ENCODE results near the gene PLCH1.

Gene PLCH1

GRCh38 chr3:155587581-155587980, 157.3 kb downstream of the PLCH1 start:
- H3K4me2 ChIP-seq (ENCODE audit: insufficient read depth, low read length), result no peak overlapping the region
- H2AFZ ChIP-seq (ENCODE audit: low read depth, low read length), result 0 out of 2 replicates have a peak overlapping the region, but pooled peaks have one; percentile 7
- no peaks in the 10 kb centered on the region for H3K36me3 ChIP-seq (ENCODE audit: insufficient read depth, low read length)
- H4K20me1 ChIP-seq (ENCODE audit: insufficient read depth, low read length), result no peaks in the 10 kb centered on the region
- H3K27me3 ChIP-seq (ENCODE audit: insufficient read depth, low read length, poor library complexity), result no peaks in the 10 kb centered on the region
- no peak overlapping the region for H3K4me3 ChIP-seq (ENCODE audit: low read depth in 1 of 2, low read length in 2 of 2)
- DNase-seq (no peak), ATAC-seq (ENCODE audit: insufficient read depth, low read depth) (no peak)
- no peaks in the 10 kb centered on the region for H3K79me2 ChIP-seq (ENCODE audit: insufficient read depth, low read length)
- H3K4me1 ChIP-seq (ENCODE audit: insufficient read depth, low read length), result peaks cover 2% of the 10 kb centered on the region; the same call in 1 of the 2 replicates
- no peak overlapping the region for H3K9ac ChIP-seq (ENCODE audit: low read depth, low read length)
- H3K27ac ChIP-seq (ENCODE audit: low read length), result no peak overlapping the region
- TF ChIP-seq EZH2 (IDR thresholded peaks at IDR 0.05; ENCODE audit: borderline replicate concordance, low read depth, low read length, severe bottlenecking), result no peak
- no peak for TF ChIP-seq CTCF (IDR thresholded peaks at IDR 0.05; ENCODE audit: borderline replicate concordance, extremely low read depth, low read length, poor library complexity, severe bottlenecking)
- H3K9me3 ChIP-seq (ENCODE audit: insufficient read depth, low read length, severe bottlenecking), result no peaks in the 10 kb centered on the region

- no peaks in the 10 kb centered on the region for H3K9me3 ChIP-seq (ENCODE audit: insufficient read depth, low read length, severe bottlenecking)
- TF ChIP-seq EZH2 (IDR thresholded peaks at IDR 0.05; ENCODE audit: borderline replicate concordance, low read depth, low read length, severe bottlenecking) (no peak), CTCF (IDR thresholded peaks at IDR 0.05; ENCODE audit: borderline replicate concordance, extremely low read depth, low read length, poor library complexity, severe bottlenecking) (no peak)
Measured at GRCh38 chr3:155585384-155585783, 159.5 kb downstream of the PLCH1 start.

DNA sequence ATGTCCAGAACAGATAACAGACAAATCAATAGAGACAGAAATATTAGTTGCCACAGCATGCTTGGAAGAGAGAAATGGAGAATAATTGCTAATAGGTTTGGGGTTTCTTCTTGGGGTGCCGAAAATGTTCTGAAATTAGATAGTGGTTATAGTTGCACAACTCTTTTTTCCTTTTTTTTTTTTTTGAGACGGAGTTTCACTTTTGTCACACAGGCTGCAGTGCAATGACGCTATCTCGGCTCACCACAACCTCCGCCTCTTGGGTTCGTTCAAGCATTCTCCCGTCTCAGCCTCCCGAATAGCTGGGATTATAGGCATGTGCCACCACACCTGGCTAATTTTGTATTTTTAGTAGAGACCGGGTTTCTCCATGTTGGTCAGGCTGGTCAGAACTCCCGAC, 163.3 kb downstream of the PLCH1 start:
- H2AFZ ChIP-seq (ENCODE audit: low read depth, low read length), result no peak overlapping the region
- no peaks in the 10 kb centered on the region for H3K9me3 ChIP-seq (ENCODE audit: insufficient read depth, low read length, severe bottlenecking)
- H3K4me1 ChIP-seq (ENCODE audit: insufficient read depth, low read length), result peaks cover 8% of the 10 kb centered on the region
- H3K4me3 ChIP-seq (ENCODE audit: low read depth in 1 of 2, low read length in 2 of 2), result peak overlapping the region in 1 of 2 experiments; percentile 33; a peak in 1 of 4 replicates
- H3K79me2 ChIP-seq (ENCODE audit: insufficient read depth, low read length), result no peaks in the 10 kb centered on the region
- ATAC-seq (ENCODE audit: insufficient read depth, low read depth), result peak; percentile 94
- H3K9ac ChIP-seq (ENCODE audit: low read depth, low read length), result no peak overlapping the region
- no peaks in the 10 kb centered on the region for H3K36me3 ChIP-seq (ENCODE audit: insufficient read depth, low read length)
- peak overlapping the region; percentile 45 for H3K4me2 ChIP-seq (ENCODE audit: insufficient read depth, low read length)
- no peak for TF ChIP-seq EZH2 (IDR thresholded peaks at IDR 0.05; ENCODE audit: borderline replicate concordance, low read depth, low read length, severe bottlenecking)
- no peak for TF ChIP-seq CTCF (IDR thresholded peaks at IDR 0.05; ENCODE audit: borderline replicate concordance, extremely low read depth, low read length, poor library complexity, severe bottlenecking)
- DNase-seq, result peak; percentile 68
- H3K27me3 ChIP-seq (ENCODE audit: insufficient read depth, low read length, poor library complexity), result no peaks in the 10 kb centered on the region
- H3K27ac ChIP-seq (ENCODE audit: low read length), result 0 out of 2 replicates have a peak overlapping the region, but pooled peaks have one; percentile 3
- no peaks in the 10 kb centered on the region for H4K20me1 ChIP-seq (ENCODE audit: insufficient read depth, low read length)

More at GRCh38 chr3:155585384-155585783, 159.5 kb downstream of the PLCH1 start:
- H3K9ac ChIP-seq (ENCODE audit: low read depth, low read length), result no peak overlapping the region
- H3K36me3 ChIP-seq (ENCODE audit: insufficient read depth, low read length), result no peaks in the 10 kb centered on the region
- H3K27me3 ChIP-seq (ENCODE audit: insufficient read depth, low read length, poor library complexity), result no peaks in the 10 kb centered on the region
- no peak overlapping the region for H3K4me2 ChIP-seq (ENCODE audit: insufficient read depth, low read length)
- DNase-seq, result no peak
- H3K27ac ChIP-seq (ENCODE audit: low read length), result no peak overlapping the region
- no peaks in the 10 kb centered on the region for H4K20me1 ChIP-seq (ENCODE audit: insufficient read depth, low read length)
- H3K79me2 ChIP-seq (ENCODE audit: insufficient read depth, low read length), result no peaks in the 10 kb centered on the region
- ATAC-seq (ENCODE audit: insufficient read depth, low read depth), result no peak
- no peak overlapping the region for H3K4me3 ChIP-seq (ENCODE audit: low read depth in 1 of 2, low read length in 2 of 2)
- peaks cover 8% of the 10 kb centered on the region for H3K4me1 ChIP-seq (ENCODE audit: insufficient read depth, low read length)
- no peak overlapping the region for H2AFZ ChIP-seq (ENCODE audit: low read depth, low read length)

Measured in DND-41 (cell line).